HS-27A (cell line): ENCODE measurements around the gene RNF157.

Experiments used
- DNase-seq: peaks from one replicate; pipeline ENCODE4 v3.0.0-alpha.2; 2012; ENCODE audit warnings: low read depth, missing footprints

Gene RNF157

GRCh38 chr17:76123749-76124581, 116.3 kb downstream of the RNF157 start:
- DNase-seq, result no peak

DNA sequence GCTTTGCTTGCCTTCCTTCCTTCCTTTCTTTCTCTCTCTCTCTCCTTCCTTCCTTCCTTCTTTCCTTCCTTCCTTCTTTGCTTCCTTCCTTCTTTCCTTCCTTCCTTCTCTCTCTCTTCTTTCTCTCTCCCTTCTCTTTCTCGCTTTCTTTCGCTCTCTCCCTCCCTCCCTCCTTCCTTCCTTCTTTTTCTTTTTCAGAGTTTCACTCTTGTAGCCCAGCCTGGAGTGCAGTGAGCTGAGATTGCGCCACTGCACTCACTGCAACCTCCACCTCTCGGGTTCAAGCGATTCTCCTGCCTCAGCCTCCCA, 117.1 kb downstream of the RNF157 start:
- no peak for DNase-seq

DNA sequence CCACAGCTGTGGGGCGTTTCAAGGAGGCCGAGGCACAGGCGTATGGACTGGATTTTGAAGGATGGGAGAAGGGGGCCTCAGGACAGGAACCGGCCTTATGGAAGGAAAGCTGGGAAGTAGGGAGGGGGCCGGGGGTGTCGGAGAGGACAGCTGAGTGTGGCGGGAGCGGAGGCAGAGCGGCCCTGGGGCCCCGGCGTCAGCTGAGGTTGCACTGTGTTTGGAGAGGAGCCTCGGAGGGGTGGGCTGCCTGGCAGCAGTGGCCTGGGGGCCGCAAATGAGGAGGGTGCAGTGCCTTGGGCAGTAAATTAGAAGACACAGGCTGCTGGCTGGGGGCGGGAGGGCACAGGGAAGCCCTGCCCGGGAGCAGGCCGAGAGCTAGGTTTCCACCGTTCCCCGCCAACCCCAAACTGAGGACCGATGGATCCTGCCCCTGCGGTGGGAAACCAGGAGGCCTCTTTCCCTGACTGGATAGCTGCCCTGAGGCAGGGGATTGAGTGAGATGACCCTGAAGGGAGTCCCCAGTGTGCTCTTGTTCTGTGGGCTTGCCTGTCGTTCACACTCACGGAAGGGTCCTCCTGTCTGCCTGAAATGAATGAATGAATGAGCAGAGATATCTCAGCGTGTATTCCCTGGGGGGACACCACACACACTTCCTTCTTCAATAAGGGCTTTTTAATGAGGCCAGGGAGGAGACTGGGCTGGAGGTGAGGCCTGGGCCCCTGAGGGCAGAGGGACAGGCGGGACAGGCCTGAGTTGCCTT, 117.7 kb downstream of the RNF157 start:
- DNase-seq, result no peak

DNA sequence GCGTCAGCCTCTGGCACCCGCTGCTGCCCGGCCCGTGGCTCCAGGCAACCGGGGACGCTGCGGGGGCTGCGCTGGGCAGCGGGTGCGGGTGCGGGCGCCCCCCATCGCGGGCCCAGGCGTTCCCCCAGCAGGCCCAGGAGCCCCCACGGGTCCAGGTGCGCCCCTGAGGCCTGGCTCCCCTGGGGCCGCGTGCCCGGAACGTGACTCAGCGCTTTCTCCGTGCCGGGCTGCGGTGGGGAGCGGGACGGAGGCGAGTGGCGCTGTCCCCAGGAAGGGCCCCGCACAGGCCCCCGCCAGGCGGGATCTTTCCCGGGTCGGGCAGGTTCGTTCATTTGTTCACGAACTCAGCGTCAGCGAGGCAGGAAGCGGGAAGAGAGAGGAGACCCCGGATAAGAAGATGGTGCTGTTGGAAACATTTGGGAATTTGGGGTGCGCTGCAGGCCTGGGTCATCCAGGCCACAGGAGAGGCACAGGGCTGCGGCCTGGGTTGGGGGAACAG, 118.3 kb downstream of the RNF157 start:
- no peak for DNase-seq

GRCh38 chr17:76120658-76121008, 119.7 kb downstream of the RNF157 start:
- no peak for DNase-seq

DNA sequence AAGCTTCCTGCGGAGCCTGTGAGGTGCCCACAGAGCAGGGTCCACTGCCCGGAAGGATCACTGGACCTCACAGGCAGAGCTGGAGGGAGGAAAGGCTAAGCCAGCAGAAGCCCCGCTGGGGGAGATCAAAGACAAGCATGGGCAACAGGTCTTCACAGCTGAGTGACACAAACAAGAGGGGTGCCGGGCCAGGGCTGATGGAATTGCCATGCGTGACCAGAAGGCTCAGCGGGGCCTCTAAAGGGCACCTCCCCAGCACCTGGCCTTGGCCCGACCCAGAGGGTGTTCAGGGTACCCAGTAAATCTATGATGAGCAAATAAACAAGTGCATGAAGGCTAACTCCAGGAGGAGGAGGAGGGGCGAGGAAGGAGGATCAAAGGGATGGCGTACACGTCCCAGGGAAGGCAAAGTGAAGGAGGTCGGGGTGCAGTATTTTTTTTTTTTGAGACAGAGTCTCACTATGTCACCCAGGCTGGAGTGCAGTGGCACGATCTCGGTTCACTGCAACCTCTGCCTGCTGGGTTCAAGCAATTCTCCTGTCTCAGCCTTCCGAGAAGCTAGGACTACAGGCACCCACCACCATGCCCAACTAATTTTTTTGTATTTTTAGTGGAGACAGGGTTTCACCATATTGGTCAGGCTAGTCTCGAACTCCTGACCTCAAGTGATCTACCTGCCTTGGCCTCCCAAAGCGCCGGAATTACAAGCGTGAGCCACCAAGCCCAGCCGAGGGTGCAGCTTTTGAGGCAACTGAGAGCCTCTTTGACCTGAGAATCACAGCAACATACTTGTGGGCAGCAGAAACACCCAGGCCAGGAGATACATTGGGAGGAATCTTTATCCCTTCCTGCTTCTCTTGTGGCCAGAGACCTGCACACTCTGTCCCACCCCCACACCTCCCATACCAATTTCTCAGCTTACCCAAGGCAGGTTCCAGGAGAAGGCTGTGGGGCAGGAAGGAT, 120.6 kb downstream of the RNF157 start:
- no peak for DNase-seq

- no peak for DNase-seq
Observed at GRCh38 chr17:76115138-76115754, 125.0 kb downstream of the RNF157 start.

- DNase-seq, result no peak
Observed at GRCh38 chr17:76111956-76112355, 128.3 kb downstream of the RNF157 start.

- no peak for DNase-seq
Observed at GRCh38 chr17:76107509-76107908, 132.8 kb downstream of the RNF157 start.

DNA sequence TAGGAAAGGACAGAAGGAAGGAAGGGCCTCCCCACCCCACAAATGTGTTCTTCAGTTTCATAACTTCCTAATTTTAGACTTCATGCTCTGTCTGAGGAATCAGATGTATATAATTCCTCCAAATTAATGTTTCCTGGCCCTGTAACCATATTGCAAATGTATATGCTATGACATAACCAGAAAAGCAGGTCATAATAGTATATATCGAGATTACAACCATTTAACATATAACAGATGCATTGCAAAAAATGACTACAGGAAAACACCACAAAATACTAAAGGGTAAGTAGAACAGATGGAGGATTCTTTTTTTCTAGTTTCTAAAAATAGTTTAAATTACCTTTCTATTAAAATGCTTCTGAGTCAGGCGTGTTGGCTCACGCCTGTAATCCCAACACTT, 133.6 kb downstream of the RNF157 start:
- DNase-seq, result no peak

GRCh38 chr17:76104896-76105231, 135.4 kb downstream of the RNF157 start:
- no peak for DNase-seq

GRCh38 chr17:76104140-76104895, 136.0 kb downstream of the RNF157 start:
- no peak for DNase-seq

DNA sequence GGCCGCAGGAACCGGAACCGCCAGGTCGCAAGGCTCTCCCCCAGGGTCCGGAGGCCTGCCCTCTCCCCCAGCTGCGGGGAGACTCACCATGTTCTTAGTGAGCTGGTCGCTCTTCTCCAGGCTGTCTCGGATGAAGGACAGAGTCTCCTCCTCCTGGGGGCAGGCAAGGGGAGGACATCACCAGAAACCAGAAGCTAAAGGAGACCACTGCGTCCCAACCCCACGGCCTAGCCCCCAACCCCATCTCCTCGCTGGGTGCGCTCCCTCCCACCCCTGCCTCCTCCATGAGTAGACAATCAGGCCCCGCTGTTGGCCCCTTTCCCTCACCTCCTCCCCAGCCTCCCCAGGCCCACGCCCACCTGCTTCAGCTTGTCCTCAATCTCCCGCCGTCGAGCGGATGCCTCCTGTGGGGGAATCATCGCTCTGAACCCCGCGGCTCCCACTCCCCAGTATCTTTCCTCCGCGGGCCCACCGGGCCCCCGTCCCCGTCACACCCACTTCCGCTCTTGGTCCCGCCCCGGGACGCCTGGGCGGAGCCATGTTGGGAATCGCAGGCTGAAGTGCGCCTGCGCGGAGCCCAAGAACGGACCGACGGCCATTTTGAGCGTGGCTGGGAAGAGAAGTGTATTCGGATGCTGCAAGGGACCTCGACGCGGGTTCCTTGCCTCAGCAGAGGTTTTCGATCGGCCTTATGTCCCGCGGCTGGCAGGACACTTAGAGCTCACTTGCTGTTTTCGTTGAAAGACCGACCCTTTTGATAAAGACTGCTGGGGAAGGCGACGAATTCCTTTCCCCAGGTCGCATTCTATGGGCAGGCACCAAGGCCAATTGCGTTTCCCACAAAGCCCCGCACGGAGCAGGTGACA, 136.8 kb downstream of the RNF157 start, which contains the start of gene EXOC7:
EXOC7 (minus strand) TSS at position 514 of the 866 bp plus-strand sequence; CDS start at position 419, 95 bp downstream.
- DNase-seq, result peak; percentile 63

GRCh38 chr17:76102944-76103273, 137.4 kb downstream of the RNF157 start:
- DNase-seq, result no peak

DNA sequence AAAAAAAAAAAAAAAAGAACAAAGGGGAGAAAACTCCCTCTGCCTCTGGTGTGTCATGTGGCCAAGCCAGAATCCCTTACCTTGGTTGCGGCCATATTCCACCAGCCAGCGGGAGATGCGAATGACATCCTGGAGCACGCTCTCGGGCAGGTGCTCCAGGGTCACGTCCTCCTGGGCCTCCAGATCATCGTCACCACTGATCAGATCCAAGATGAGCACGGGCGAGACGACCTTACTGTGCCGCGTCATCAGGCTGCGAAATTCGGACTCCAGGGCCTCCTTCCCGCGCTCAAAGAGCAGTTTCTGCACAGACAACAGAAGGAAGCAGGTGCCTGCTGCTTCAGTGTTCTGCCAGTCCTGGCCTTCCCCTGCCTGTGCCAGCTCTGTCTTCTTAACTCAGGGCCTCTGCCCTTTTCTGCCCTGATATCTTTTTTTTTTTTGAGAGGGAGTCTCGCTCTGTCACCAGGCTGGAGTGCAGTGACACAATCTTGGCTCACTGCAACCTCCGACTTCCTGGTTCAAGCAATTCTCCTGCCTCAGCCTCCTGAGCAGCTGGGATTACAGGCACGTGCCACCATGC, 142.5 kb downstream of the RNF157 start:
- no peak for DNase-seq

GRCh38 chr17:76095943-76096342, 144.3 kb downstream of the RNF157 start:
- DNase-seq, result no peak

DNA sequence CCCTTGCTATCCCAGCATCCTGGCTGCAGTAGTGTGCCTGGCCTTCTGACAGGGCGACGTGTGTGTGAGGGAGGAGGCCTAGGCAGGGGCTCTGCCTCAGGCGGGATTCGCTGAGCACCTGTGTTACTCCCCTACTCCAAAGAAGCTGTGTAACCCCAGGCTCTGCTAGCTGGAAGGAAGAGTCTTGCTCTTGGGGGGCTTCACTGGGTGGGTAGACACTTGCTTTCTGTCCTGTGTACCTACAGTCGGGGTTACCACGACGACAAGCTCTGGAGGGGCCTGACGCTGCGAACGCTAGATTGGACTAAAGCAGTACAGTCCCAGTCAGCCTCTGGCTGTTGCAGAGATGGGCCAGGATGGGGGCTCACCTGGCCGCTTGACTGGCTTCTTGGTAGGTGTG, 146.2 kb downstream of the RNF157 start:
- no peak for DNase-seq

- no peak for DNase-seq
Observed at GRCh38 chr17:76092526-76093413, 147.5 kb downstream of the RNF157 start.
